Glutamatergic neuron (in vitro differentiated cells): ENCODE data around the gene ZNF746. TPM values are rescaled to one million over a fixed set of nuclear protein-coding genes. Genes with fewer than 3 reads are reported as not detected.
"Not testable (repeated sequence)": the region's sequence is repeated elsewhere in the genome, so short reads cannot be mapped to it uniquely, and the experiment has no call there.

ENCODE experiments used
- DNase-seq: peaks from one replicate; pipeline ENCODE4 v3.0.0; 2022
- H3K27ac Mint-ChIP-seq: one replicate; pipeline ENCODE4 v1.8.0; 2020; ENCODE audit warnings: mild to moderate bottlenecking, mixed read lengths, inconsistent platforms; ENCODE audit not compliant: unreplicated experiment
- H3K27me3 Mint-ChIP-seq: one replicate; pipeline ENCODE4 v1.8.0; 2020; ENCODE audit warnings: mild to moderate bottlenecking, moderate library complexity, mixed read lengths, inconsistent platforms; ENCODE audit not compliant: unreplicated experiment
- H3K36me3 Mint-ChIP-seq: one replicate; pipeline ENCODE4 v1.8.0; 2020; ENCODE audit warnings: mild to moderate bottlenecking, mixed read lengths, inconsistent platforms; ENCODE audit not compliant: unreplicated experiment
- H3K4me1 Mint-ChIP-seq: one replicate; pipeline ENCODE4 v1.8.0; 2020; ENCODE audit warnings: mild to moderate bottlenecking, low read depth, mixed read lengths, inconsistent platforms; ENCODE audit not compliant: unreplicated experiment
- H3K4me3 Mint-ChIP-seq: one replicate; pipeline ENCODE4 v1.8.0; 2020; ENCODE audit warnings: mild to moderate bottlenecking, mixed read lengths, inconsistent platforms; ENCODE audit not compliant: unreplicated experiment
- H3K9me3 Mint-ChIP-seq: one replicate; pipeline ENCODE4 v1.8.0; 2020; ENCODE audit warnings: mild to moderate bottlenecking, moderate library complexity, mixed read lengths, inconsistent platforms; ENCODE audit not compliant: unreplicated experiment
- total RNA-seq: library from RNA; stranded (reverse); fragmentation: NEBNext Ultra II Directional; extraction: Animal tissue kit (Norgen Biotek cat#: 25700); gene quantifications from one replicate; pipeline ENCODE4 v1.2.1, GENCODE V29; 2021; ENCODE audit not compliant: unreplicated experiment
- TF ChIP-seq, protein P1 (sequence below): fragments of 200-600 bp; sonication (generic); IDR thresholded peaks from one replicate; pipeline ENCODE4 v1.5.0; 2021; ENCODE audit not compliant: partially characterized antibody, unreplicated experiment

ZNF746 gene
- total RNA-seq, 1 donor from 2014 or later: 22.8 TPM

DNA sequence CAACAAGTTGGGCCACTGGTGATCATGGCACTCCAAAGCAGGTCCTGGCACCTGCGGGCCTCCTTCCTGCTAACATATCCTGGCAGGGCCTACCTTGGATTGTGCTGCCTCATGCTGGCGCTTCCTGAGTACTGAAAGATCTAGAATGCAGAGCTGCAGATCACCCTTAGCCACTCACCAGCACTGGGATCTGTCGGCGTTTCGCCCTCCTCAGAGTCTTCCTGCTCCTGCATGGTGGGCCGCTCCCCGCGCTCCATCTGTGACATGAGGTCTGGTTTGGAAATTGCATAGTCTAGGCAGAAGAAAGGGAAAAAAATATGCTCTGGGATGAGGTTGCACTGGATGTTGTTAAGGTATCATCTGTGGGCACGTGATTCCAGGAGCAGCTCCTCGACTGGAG lies 46.8 kb downstream of the ZNF746 start:
- H3K36me3 Mint-ChIP-seq: peaks cover 4% of the 10 kb centered on the region
- TF ChIP-seq, protein P1, sequence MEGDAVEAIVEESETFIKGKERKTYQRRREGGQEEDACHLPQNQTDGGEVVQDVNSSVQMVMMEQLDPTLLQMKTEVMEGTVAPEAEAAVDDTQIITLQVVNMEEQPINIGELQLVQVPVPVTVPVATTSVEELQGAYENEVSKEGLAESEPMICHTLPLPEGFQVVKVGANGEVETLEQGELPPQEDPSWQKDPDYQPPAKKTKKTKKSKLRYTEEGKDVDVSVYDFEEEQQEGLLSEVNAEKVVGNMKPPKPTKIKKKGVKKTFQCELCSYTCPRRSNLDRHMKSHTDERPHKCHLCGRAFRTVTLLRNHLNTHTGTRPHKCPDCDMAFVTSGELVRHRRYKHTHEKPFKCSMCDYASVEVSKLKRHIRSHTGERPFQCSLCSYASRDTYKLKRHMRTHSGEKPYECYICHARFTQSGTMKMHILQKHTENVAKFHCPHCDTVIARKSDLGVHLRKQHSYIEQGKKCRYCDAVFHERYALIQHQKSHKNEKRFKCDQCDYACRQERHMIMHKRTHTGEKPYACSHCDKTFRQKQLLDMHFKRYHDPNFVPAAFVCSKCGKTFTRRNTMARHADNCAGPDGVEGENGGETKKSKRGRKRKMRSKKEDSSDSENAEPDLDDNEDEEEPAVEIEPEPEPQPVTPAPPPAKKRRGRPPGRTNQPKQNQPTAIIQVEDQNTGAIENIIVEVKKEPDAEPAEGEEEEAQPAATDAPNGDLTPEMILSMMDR: no peak
- DNase-seq: no peak
- H3K27me3 Mint-ChIP-seq: no peaks in the 10 kb centered on the region
- no peaks in the 10 kb centered on the region for H3K9me3 Mint-ChIP-seq
- H3K4me3 Mint-ChIP-seq: no peak overlapping the region
- H3K27ac Mint-ChIP-seq: no peak overlapping the region
- no peaks in the 10 kb centered on the region for H3K4me1 Mint-ChIP-seq

DNA sequence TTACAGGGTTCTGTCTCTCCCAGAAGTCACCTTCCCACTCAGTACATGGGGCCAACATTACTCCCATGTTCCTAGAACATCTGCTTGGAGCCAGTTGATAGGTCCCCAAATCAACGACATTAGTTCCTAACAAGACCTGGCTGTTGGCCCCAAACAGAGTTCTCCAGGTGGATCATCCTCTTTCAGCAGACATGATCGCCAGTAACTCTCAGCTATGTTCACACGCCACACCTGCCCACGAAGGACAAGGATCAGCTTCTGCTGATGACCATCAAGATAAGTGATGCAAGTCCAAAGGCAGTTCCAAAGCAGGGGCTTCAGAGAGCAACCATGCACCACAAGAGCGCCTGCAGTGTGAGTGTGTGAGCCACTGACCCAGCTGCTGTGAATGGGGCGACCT lies 47.7 kb downstream of the ZNF746 start:
- TF ChIP-seq, protein P1: no peak
- peaks cover 4% of the 10 kb centered on the region for H3K36me3 Mint-ChIP-seq
- H3K4me3 Mint-ChIP-seq: no peak overlapping the region
- DNase-seq: no peak
- H3K27ac Mint-ChIP-seq: no peak overlapping the region
- no peaks in the 10 kb centered on the region for H3K4me1 Mint-ChIP-seq
- no peaks in the 10 kb centered on the region for H3K9me3 Mint-ChIP-seq
- no peaks in the 10 kb centered on the region for H3K27me3 Mint-ChIP-seq

DNA sequence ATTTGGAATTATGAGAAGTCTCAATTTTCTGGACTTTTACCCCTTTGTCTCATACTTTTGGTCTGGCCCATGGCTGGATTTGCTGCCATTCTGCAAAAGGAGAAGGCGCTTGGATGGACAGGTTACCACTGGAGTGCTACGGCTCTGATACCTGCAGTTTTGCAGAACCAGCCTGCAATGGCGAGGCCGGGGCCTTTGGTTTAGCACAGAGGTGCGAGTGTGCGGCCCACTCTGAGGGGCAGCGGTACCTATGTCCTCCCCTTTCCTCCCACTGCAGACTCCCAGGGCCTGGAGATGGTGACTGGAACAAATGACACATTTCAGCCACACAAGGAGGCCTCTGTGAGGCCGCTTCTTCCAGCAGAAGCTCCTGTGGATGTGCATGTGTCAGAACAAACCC lies 48.6 kb downstream of the ZNF746 start:
- TF ChIP-seq, protein P1: no peak
- H3K27ac Mint-ChIP-seq: no peak overlapping the region
- no peaks in the 10 kb centered on the region for H3K9me3 Mint-ChIP-seq
- DNase-seq: no peak
- H3K4me1 Mint-ChIP-seq: no peaks in the 10 kb centered on the region
- H3K4me3 Mint-ChIP-seq: no peak overlapping the region
- peaks cover 4% of the 10 kb centered on the region for H3K36me3 Mint-ChIP-seq
- no peaks in the 10 kb centered on the region for H3K27me3 Mint-ChIP-seq

DNA sequence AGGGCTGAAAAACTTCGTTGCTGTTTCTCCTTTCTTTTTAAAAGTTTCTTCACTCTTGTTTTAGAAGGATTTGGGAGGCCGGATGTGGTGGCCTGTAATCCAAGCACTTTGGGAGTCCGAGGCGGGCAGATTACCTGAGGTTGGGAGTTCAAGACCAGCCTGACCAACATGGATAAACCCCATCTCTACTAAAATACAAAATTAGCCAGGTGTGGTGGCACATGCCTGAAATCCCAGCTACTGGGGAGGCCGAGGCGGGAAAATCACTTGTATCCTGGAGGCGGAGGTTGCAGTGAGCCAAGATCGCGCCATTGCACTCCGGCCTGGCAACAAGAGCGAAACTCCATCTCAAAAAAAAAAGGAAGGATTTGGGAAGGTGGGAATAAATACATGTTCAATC lies 51.6 kb downstream of the ZNF746 start:
- not testable (repeated sequence) for DNase-seq, H3K36me3 Mint-ChIP-seq, H3K27ac Mint-ChIP-seq, H3K4me3 Mint-ChIP-seq, H3K27me3 Mint-ChIP-seq, H3K4me1 Mint-ChIP-seq, H3K9me3 Mint-ChIP-seq

DNA sequence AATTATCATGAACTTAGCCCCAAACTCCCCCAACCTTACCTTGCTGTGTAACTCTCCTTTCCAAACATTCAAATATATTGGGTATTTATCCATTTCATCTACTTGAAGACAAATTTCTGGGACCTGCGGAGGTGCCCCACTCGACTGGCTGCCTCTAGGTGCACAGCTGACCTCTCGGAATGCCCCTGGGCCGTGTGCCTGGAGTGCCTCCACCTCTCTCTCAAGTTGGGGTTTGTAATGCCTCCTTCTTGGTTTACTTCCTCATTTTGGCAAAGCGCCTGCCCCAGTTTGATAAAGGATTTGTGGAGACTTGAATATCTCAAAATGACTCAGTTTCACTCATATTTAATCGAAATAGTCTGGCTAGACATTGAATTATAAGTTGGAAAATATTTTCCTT lies 53.3 kb downstream of the ZNF746 start:
- DNase-seq: no peak
- Mint-ChIP-seq H3K27me3 (peaks cover 2% of the 10 kb centered on the region), H3K27ac (no peak overlapping the region), H3K9me3 (no peaks in the 10 kb centered on the region), H3K4me1 (peaks cover 11% of the 10 kb centered on the region), H3K4me3 (no peak overlapping the region), H3K36me3 (peaks cover 4% of the 10 kb centered on the region)
- TF ChIP-seq, protein P1: no peak

DNA sequence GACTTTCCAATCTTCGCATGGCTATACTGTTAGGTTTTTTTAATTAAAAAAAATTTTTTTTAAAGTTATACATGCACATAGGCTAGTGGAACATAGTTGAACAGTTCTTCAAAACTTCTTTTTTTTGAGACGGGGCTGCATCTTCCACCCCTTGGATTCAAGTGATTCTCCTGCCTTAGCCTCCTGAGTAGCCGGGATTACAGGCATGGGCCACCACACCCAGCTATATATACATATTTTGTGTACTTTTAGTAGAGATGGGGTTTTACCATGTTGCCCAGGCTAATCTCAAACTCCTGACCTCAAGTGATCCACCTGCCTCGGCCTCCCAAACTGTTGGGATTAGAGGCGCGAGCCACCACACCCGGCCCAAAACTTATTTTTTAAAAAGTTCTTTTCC lies 54.1 kb downstream of the ZNF746 start:
- no peaks in the 10 kb centered on the region for H3K9me3 Mint-ChIP-seq
- H3K4me1 Mint-ChIP-seq: peaks cover 17% of the 10 kb centered on the region
- H3K27me3 Mint-ChIP-seq: peaks cover 2% of the 10 kb centered on the region
- no peak overlapping the region for H3K4me3 Mint-ChIP-seq
- H3K27ac Mint-ChIP-seq: no peak overlapping the region
- no peak for DNase-seq
- H3K36me3 Mint-ChIP-seq: peaks cover 4% of the 10 kb centered on the region
- TF ChIP-seq, protein P1: no peak
